ENCODE measurements around the gene MTUS2. TPM values are rescaled to one million over a fixed set of nuclear protein-coding genes. Genes with fewer than 3 reads are reported as not detected.

MTUS2 gene
- total RNA-seq, 2 donors from 2014 or later, result 4.0 to 5.4 TPM

GRCh38 chr13:29310806-29311205 lies 490.7 kb downstream of the MTUS2 start:
- H3K27me3 ChIP-seq, result no peaks in the 10 kb centered on the region
- no peak for ATAC-seq
- H3K9me3 ChIP-seq, result no peaks in the 10 kb centered on the region
- H3K27ac ChIP-seq, result no peak overlapping the region
- TF ChIP-seq POLR2A (IDR thresholded peaks at IDR 0.05), result no peak
- TF ChIP-seq, protein P1, sequence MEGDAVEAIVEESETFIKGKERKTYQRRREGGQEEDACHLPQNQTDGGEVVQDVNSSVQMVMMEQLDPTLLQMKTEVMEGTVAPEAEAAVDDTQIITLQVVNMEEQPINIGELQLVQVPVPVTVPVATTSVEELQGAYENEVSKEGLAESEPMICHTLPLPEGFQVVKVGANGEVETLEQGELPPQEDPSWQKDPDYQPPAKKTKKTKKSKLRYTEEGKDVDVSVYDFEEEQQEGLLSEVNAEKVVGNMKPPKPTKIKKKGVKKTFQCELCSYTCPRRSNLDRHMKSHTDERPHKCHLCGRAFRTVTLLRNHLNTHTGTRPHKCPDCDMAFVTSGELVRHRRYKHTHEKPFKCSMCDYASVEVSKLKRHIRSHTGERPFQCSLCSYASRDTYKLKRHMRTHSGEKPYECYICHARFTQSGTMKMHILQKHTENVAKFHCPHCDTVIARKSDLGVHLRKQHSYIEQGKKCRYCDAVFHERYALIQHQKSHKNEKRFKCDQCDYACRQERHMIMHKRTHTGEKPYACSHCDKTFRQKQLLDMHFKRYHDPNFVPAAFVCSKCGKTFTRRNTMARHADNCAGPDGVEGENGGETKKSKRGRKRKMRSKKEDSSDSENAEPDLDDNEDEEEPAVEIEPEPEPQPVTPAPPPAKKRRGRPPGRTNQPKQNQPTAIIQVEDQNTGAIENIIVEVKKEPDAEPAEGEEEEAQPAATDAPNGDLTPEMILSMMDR (IDR thresholded peaks at IDR 0.05), result no peak
- H3K36me3 ChIP-seq (replicated peaks in 1 of 2; ENCODE audit: insufficient read depth in 1 of 2, low read depth in 2 of 2), result no peaks in the 10 kb centered on the region
- no peak for DNase-seq
- H3K4me1 ChIP-seq, result no peaks in the 10 kb centered on the region
- intact Hi-C loops (cut with DNase I), result no loop called here
- WGBS, 2 donors, result 55 to 60% methylated on average over 2 of the region's 2 CpGs
- no peak overlapping the region for H3K4me3 ChIP-seq

DNA sequence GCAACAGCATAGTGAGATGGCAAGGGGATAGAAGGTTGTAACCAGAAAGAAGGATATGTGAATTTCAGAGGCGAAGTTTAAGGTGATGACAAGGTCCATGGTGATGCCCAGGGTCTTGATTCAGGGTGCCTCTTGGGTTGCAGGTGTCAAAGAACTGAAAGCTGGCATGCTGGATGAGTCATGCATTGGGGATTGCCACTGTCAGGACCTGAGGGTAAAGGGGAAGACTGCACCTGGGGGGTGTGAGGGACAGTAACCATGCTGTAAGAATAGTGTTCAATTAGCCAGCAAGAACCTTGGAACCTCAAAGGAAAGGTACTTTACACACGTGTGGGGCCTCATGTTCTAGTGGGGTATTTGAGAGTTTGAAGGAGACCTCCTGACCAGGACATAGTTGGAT lies 495.7 kb downstream of the MTUS2 start:
- no peak for ATAC-seq
- no peaks in the 10 kb centered on the region for H3K4me1 ChIP-seq
- intact Hi-C loops (cut with DNase I), result no loop called here
- no peak overlapping the region for H3K4me3 ChIP-seq
- no peak for DNase-seq
- no peaks in the 10 kb centered on the region for H3K27me3 ChIP-seq
- H3K36me3 ChIP-seq (replicated peaks in 1 of 2; ENCODE audit: insufficient read depth in 1 of 2, low read depth in 2 of 2), result no peaks in the 10 kb centered on the region
- no peaks in the 10 kb centered on the region for H3K9me3 ChIP-seq
- 50 to 54% methylated on average over 2 of the region's 2 CpGs for WGBS, 2 donors
- TF ChIP-seq, protein P1 (IDR thresholded peaks at IDR 0.05), result no peak
- TF ChIP-seq POLR2A (IDR thresholded peaks at IDR 0.05), result no peak
- H3K27ac ChIP-seq, result no peak overlapping the region

DNA sequence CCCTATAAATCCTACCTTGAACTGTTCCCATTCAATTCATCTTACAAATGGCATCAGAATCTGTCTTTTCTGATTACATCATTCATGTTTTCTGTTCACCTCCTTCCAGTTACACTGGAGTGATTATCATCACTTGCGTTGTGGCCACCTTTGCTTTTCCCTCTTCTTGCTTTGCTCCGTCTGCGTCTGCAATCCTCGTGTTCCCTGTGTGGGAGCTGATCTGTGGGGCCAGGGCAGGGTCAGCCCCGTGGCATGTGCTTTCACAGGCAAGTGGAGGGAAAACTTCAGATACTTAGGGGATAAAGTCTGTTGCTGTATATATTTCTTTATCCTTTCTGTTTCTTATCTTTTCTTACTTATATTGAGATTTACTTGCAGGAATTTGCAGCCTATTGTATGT lies 497.7 kb downstream of the MTUS2 start:
- no peaks in the 10 kb centered on the region for H3K4me1 ChIP-seq
- WGBS, 2 donors, result 42 to 45% methylated on average over 5 of the region's 5 CpGs
- H3K27ac ChIP-seq, result no peak overlapping the region
- TF ChIP-seq, protein P1 (IDR thresholded peaks at IDR 0.05), result no peak
- no peak for TF ChIP-seq POLR2A (IDR thresholded peaks at IDR 0.05)
- no peaks in the 10 kb centered on the region for H3K36me3 ChIP-seq (replicated peaks in 1 of 2; ENCODE audit: insufficient read depth in 1 of 2, low read depth in 2 of 2)
- H3K27me3 ChIP-seq, result no peaks in the 10 kb centered on the region
- intact Hi-C loops (cut with DNase I), result no loop called here
- H3K4me3 ChIP-seq, result no peak overlapping the region
- ATAC-seq, result no peak
- no peaks in the 10 kb centered on the region for H3K9me3 ChIP-seq
- DNase-seq, result no peak

DNA sequence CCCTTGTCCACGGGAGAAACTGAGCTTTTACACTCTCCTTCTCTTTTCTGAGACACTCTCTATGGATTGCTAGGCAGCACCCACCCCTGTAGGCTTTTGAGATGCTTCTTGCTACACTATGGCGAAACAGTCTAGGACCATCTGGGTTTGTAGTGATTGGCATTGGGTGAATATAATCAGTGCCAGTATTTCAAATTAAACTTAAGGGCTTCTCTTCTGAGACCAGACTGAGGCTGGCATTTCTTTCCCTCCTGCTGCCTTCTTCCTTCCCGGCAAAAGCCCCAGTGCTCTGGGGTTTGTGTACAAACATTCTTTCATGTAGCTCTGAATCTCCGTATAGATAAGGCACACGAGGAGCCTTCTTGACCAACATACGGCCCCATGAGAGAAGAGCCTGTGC lies 498.6 kb downstream of the MTUS2 start:
- Histone ChIP-seq H3K27me3 (no peaks in the 10 kb centered on the region), H3K27ac (no peak overlapping the region), H3K4me1 (no peaks in the 10 kb centered on the region), H3K4me3 (no peak overlapping the region), H3K36me3 (replicated peaks in 1 of 2; ENCODE audit: insufficient read depth in 1 of 2, low read depth in 2 of 2) (no peaks in the 10 kb centered on the region), H3K9me3 (no peaks in the 10 kb centered on the region)
- no peak for DNase-seq
- no peak for ATAC-seq
- WGBS, 2 donors, result 30 to 34% methylated on average over 6 of the region's 6 CpGs
- intact Hi-C loops (cut with DNase I), result no loop called here
- TF ChIP-seq, protein P1 (IDR thresholded peaks at IDR 0.05), result no peak
- TF ChIP-seq POLR2A (IDR thresholded peaks at IDR 0.05), result no peak

GRCh38 chr13:29319451-29319850 lies 499.3 kb downstream of the MTUS2 start:
- H3K36me3 ChIP-seq (replicated peaks in 1 of 2; ENCODE audit: insufficient read depth in 1 of 2, low read depth in 2 of 2), result no peaks in the 10 kb centered on the region
- intact Hi-C loops (cut with DNase I), result no loop called here
- no peak for TF ChIP-seq POLR2A (IDR thresholded peaks at IDR 0.05)
- TF ChIP-seq, protein P1 (IDR thresholded peaks at IDR 0.05), result no peak
- WGBS, 2 donors, result 69 to 73% methylated on average over 9 of the region's 9 CpGs
- H3K9me3 ChIP-seq, result no peaks in the 10 kb centered on the region
- no peak overlapping the region for H3K27ac ChIP-seq
- no peak for DNase-seq
- H3K4me1 ChIP-seq, result no peaks in the 10 kb centered on the region
- H3K27me3 ChIP-seq, result no peaks in the 10 kb centered on the region
- no peak for ATAC-seq
- no peak overlapping the region for H3K4me3 ChIP-seq

Data from body of pancreas (tissue), 4 donors.